ENCODE results near the gene HIGD2A. TPM values are rescaled to one million over a fixed set of nuclear protein-coding genes. Genes with fewer than 3 reads are reported as not detected.

The HIGD2A gene
- total and polyA plus RNA-seq, 9 of the 15 experiments (the other 6 are each of a cell fraction or from before 2014, with no cell fraction given) = 94.7 to 264 (median 163) TPM

DNA sequence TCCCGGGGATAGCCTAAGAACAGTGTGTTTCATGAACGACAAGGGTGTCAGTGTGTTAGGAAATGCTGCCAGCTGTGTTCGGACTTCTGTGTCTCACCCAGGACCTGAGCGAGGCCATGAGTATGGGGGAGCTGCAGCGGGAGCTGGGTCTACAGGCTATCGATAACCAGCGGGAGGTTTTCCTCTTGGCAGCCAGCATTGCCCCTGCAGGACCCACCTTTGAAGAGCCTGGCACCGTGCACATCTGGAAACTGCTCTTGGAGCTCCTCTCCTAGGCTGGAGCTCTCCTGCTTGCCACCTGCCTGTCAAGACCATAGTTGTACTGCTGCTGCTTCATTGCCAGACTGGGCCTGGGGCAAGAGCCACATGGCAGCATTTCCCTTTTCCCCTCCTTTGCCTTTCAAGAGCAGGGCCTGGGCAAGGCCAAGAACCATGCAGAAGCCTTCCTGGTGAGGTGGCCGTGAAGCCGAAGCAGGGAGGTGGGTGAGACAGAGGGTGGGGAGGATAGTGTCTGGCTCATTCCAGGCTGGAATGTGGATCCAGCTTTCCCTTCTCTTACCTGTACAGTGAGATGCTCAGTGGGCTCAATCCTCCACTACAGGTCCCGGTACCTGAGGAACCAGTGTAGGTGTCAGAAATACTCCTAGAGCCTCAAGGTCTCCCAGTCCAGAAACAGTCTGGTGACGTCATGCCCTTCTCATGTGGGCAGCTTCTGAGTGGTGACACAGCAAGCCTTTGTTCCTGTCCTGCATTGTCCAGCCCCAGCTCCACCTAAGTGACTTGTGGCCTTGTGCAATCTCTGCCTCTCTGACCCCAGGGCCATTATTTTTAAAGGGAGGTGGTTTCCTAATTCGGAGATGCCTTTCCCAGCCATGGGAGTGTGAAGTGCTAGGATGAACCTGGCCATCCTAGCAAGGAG, 16.7 kb upstream of the HIGD2A start:
- no peaks in the 10 kb centered on the region for H3K9me3 ChIP-seq (replicated peaks; ENCODE audit: control insufficient read depth, insufficient read depth, low read depth, low read length)
- H4K20me1 ChIP-seq (replicated peaks; ENCODE audit: control insufficient read depth, insufficient read depth, low read length) = no peaks in the 10 kb centered on the region
- WGBS (ENCODE audit: insufficient coverage, low coverage, missing lambda C conversion rate) = 62% methylated on average over 13 of the region's 13 CpGs
- H3K36me3 ChIP-seq (ENCODE audit: control insufficient read depth, insufficient read depth, low read length) = no peaks in the 10 kb centered on the region
- peak overlapping the region in 1 of 2 experiments; percentile 29; a peak in 1 of 4 replicates for H3K9ac ChIP-seq (ENCODE audit: insufficient read depth in 1 of 2, low read depth in 2 of 2, low read length in 2 of 2)
- FAIRE-seq = peak; percentile 37
- in situ Hi-C loops (cut with MboI) (no loop called here), intact Hi-C loops (cut with micrococcal nuclease) (no loop called here)
- H3K4me1 ChIP-seq (replicated peaks in 1 of 2; ENCODE audit: control insufficient read depth in 2 of 2, insufficient read depth in 2 of 2, low read length in 2 of 2) = peaks cover 7 to 19% of the 10 kb centered on the region in 2 experiments
- no peaks in the 10 kb centered on the region for H3K27me3 ChIP-seq (ENCODE audit: control insufficient read depth in 2 of 2, insufficient read depth in 2 of 2, low read length in 2 of 2)
- no peaks in the 10 kb centered on the region for H3K9me1 ChIP-seq (ENCODE audit: control insufficient read depth, insufficient read depth, low read length)
- no peak overlapping the region for H3K27ac ChIP-seq (ENCODE audit: extremely low read depth, low read depth, low read length)
- H2AFZ ChIP-seq (ENCODE audit: low read depth, low read length) = no peak overlapping the region
- peak; percentile 77 for ATAC-seq
- peak in 2 of 4 experiments; percentile 43 to 52 for DNase-seq (ENCODE audit: extremely low read depth in 1 of 4, low spot score in 3 of 4)
- H3K4me3 ChIP-seq = no peak overlapping the region
- H3K4me2 ChIP-seq (ENCODE audit: insufficient read depth, low read length) = no peak overlapping the region
- ChIA-PET POLR2A (interaction anchor here (0.6 to 3.0 kb wide), 6 partner anchors 10 to 228 kb away, joined by 3 to 11 read pairs (median 4); partner anchors contain the start of gene KIAA1191), CTCF (ENCODE audit: low intra/inter-chr PET ratio) (no interaction called here)
- no peaks in the 10 kb centered on the region for H3K79me2 ChIP-seq (ENCODE audit: control insufficient read depth, insufficient read depth, low read length)
- no TSS peak for BruUV-seq (replicated peaks)
- no peak for TF ChIP-seq PURB (CRISPR knock-in tag; IDR thresholded peaks at IDR 0.05; ENCODE audit: low read depth)
- TF ChIP-seq CREB1 (IDR thresholded peaks at IDR 0.05) = no peak
- TF ChIP-seq CREB1 (CRISPR knock-in tag; IDR thresholded peaks at IDR 0.05) = peak; percentile 29; the same call in 1 of the 2 replicates
- peak; percentile 96 for TF ChIP-seq ATF7 (IDR thresholded peaks at IDR 0.05)
- TF ChIP-seq, protein P1, sequence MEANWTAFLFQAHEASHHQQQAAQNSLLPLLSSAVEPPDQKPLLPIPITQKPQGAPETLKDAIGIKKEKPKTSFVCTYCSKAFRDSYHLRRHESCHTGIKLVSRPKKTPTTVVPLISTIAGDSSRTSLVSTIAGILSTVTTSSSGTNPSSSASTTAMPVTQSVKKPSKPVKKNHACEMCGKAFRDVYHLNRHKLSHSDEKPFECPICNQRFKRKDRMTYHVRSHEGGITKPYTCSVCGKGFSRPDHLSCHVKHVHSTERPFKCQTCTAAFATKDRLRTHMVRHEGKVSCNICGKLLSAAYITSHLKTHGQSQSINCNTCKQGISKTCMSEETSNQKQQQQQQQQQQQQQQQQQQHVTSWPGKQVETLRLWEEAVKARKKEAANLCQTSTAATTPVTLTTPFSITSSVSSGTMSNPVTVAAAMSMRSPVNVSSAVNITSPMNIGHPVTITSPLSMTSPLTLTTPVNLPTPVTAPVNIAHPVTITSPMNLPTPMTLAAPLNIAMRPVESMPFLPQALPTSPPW (CRISPR knock-in tag; IDR thresholded peaks at IDR 0.05) = 0 out of 2 replicates have a peak, but pooled peaks have one; percentile 2
- TF ChIP-seq TGIF2 (CRISPR knock-in tag; IDR thresholded peaks at IDR 0.05) = no peak
- TF ChIP-seq C11orf30 (IDR thresholded peaks at IDR 0.05; ENCODE audit: low read depth) = peak; percentile 14; the same call in 1 of the 2 replicates
- TF ChIP-seq ZNF584 (CRISPR knock-in tag; IDR thresholded peaks at IDR 0.05; ENCODE audit: low read depth) = no peak
- TF ChIP-seq CEBPB (tag; IDR thresholded peaks at IDR 0.05) = peak; percentile 91
- peak; percentile 80 for TF ChIP-seq SOX6 (IDR thresholded peaks at IDR 0.05)
- peak; percentile 62 for TF ChIP-seq CEBPG (CRISPR knock-in tag; IDR thresholded peaks at IDR 0.05)
- peak; percentile 65 to 71 for TF ChIP-seq CEBPG (tag; conservative IDR thresholded peaks at IDR 0.05 in 1 of 2, IDR thresholded peaks at IDR 0.05 in 1 of 2)
- peak; percentile 73 for TF ChIP-seq CREM (IDR thresholded peaks at IDR 0.05; ENCODE audit: low read depth)
- TF ChIP-seq KAT2B (IDR thresholded peaks at IDR 0.05; ENCODE audit: low read depth, low read length) = no peak
- TF ChIP-seq, protein P2, sequence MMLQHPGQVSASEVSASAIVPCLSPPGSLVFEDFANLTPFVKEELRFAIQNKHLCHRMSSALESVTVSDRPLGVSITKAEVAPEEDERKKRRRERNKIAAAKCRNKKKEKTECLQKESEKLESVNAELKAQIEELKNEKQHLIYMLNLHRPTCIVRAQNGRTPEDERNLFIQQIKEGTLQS (IDR thresholded peaks at IDR 0.05) = peak; percentile 96
- TF ChIP-seq, protein P2 (CRISPR knock-in tag; conservative IDR thresholded peaks at IDR 0.05) = no peak
- no peak for TF ChIP-seq NR2C2 (CRISPR knock-in tag; IDR thresholded peaks at IDR 0.05)
- TF ChIP-seq NR2C2 (tag; IDR thresholded peaks at IDR 0.05) = peak; percentile 21; the same call in 1 of the 2 replicates
- TF ChIP-seq ZNF699 (CRISPR knock-in tag; IDR thresholded peaks at IDR 0.05; ENCODE audit: insufficient replicate concordance) = no peak
- TF ChIP-seq ATF1 (CRISPR knock-in tag; IDR thresholded peaks at IDR 0.05) = no peak
- TF ChIP-seq ATF1 (tag; IDR thresholded peaks at IDR 0.05) = peak; percentile 89
- peak; percentile 34; the same call in 1 of the 2 replicates for TF ChIP-seq NFE2 (IDR thresholded peaks at IDR 0.05; ENCODE audit: low read depth)
- no peak for TF ChIP-seq MXI1 (IDR thresholded peaks at IDR 0.05; ENCODE audit: low read depth, low read length)
